ENCODE results near the gene PPFIBP1. TPM values are rescaled to one million over a fixed set of nuclear protein-coding genes. Genes with fewer than 3 reads are reported as not detected.

Gene PPFIBP1
- total RNA-seq, 1 donor from 2014 or later = 136 TPM

DNA sequence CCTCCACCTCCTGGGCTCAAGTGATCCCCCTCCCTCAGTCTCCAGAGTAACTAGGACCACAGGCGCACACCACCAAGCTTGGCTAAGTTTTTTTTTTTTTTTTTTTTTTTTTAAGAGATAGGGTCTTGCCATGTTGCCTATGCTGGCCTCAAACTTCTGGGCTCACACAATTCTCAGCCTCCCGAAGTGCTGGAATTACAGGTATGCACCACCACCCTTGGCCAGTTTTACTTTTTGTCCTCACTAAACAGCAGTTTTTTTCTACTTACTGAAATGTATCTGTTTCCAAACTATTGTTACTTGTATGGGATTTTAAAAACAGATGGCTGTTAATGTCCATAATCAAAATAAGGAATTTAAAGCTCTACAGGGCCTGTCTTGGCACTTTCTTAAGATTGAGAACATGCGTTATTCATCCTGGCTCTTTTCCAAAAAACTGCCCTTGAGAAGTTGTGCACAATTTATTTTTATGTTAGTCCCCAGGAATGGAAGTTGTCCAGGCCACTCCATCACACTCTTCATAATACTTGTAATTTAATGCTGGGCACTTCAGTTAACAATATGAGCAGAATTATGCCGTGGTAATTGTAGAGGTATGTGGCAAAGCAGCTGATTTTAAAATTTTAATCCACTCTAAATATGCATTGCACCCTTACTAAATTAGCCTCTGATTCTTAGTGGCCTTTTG lies 120.3 kb downstream of the PPFIBP1 start:
- intact Hi-C loops (cut with DNase I) = no loop called here
- Histone ChIP-seq H3K27me3 (no peaks in the 10 kb centered on the region), H3K27ac (no peak overlapping the region), H3K4me3 (no peak overlapping the region), H3K9me3 (no peaks in the 10 kb centered on the region), H3K4me1 (peaks cover 7% of the 10 kb centered on the region), H3K36me3 (peaks cover 10% of the 10 kb centered on the region)
- TF ChIP-seq CTCF (IDR thresholded peaks at IDR 0.05) = no peak
- ATAC-seq (peak; percentile 31), DNase-seq (no peak)

- intact Hi-C loops (cut with DNase I) = no loop called here
- no peak for TF ChIP-seq CTCF (IDR thresholded peaks at IDR 0.05)
- Histone ChIP-seq H3K27me3 (no peaks in the 10 kb centered on the region), H3K4me3 (no peak overlapping the region), H3K27ac (no peak overlapping the region), H3K36me3 (peaks cover 12% of the 10 kb centered on the region), H3K4me1 (peaks cover 7% of the 10 kb centered on the region), H3K9me3 (no peaks in the 10 kb centered on the region)
- ATAC-seq (no peak), DNase-seq (no peak)
Measured at GRCh38 chr12:27645671-27646070, 121.7 kb downstream of the PPFIBP1 start.

GRCh38 chr12:27646149-27646548 lies 122.1 kb downstream of the PPFIBP1 start:
- Histone ChIP-seq H3K9me3 (no peaks in the 10 kb centered on the region), H3K4me3 (no peak overlapping the region), H3K27me3 (no peaks in the 10 kb centered on the region), H3K4me1 (peaks cover 7% of the 10 kb centered on the region), H3K27ac (no peak overlapping the region), H3K36me3 (peaks cover 13% of the 10 kb centered on the region)
- DNase-seq = no peak
- intact Hi-C loops (cut with DNase I) = no loop called here
- no peak for TF ChIP-seq CTCF (IDR thresholded peaks at IDR 0.05)
- ATAC-seq = no peak

GRCh38 chr12:27650011-27650410 lies 126.0 kb downstream of the PPFIBP1 start:
- DNase-seq = no peak
- Histone ChIP-seq H3K4me1 (no peaks in the 10 kb centered on the region), H3K9me3 (no peaks in the 10 kb centered on the region), H3K27ac (no peak overlapping the region), H3K36me3 (peaks cover 13% of the 10 kb centered on the region), H3K4me3 (no peak overlapping the region), H3K27me3 (no peaks in the 10 kb centered on the region)
- ATAC-seq = no peak
- intact Hi-C loops (cut with DNase I) = loop anchor here (10.0 kb wide), 1 partner anchor 215 kb away; no protein-coding TSS in a partner anchor
- TF ChIP-seq CTCF (IDR thresholded peaks at IDR 0.05) = no peak

DNA sequence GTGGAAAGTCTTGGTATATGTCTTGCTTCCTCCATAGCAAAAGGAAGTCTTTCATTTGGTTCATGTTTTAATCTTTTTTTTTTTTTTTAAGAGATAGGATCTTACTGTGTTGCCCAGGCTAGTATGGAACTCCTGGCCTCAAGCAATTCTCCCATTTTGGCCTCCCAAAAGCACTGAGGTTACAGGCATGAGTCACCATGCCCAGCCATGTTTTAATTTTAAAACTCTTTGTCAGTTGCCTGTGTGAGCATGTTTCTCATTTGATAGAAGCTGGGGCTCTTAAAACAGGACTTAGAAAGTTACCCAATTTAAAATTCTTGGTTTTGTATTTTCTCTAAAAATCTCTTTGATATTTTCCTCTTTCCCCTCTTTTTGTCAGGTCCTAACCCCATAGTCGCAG lies 127.2 kb downstream of the PPFIBP1 start:
- Histone ChIP-seq H3K36me3 (peaks cover 8% of the 10 kb centered on the region), H3K27me3 (no peaks in the 10 kb centered on the region), H3K9me3 (no peaks in the 10 kb centered on the region), H3K4me1 (no peaks in the 10 kb centered on the region), H3K27ac (no peak overlapping the region), H3K4me3 (no peak overlapping the region)
- no peak for TF ChIP-seq CTCF (IDR thresholded peaks at IDR 0.05)
- DNase-seq = no peak
- intact Hi-C loops (cut with DNase I) = loop anchor here (10.0 kb wide), 1 partner anchor 216 kb away; no protein-coding TSS in a partner anchor
- no peak for ATAC-seq
